GM18502 (cell line): ENCODE measurements around the gene USP25.

Experiments used
- ATAC-seq: cut with Tn5 transposase; IDR thresholded peaks from one replicate; pipeline ENCODE4 v1.9.1; 2021; ENCODE audit warnings: mild to moderate bottlenecking; ENCODE audit not compliant: unreplicated experiment, poor library complexity

Gene USP25

GRCh38 chr21:15928686-15929425 is 199.1 kb downstream of the USP25 start:
- no peak for ATAC-seq

GRCh38 chr21:15929536-15929935 is 199.8 kb downstream of the USP25 start:
- ATAC-seq: no peak
